ENCODE data around the gene COL4A2.

The COL4A2 gene

GRCh38 chr13:110379358-110379757 is 72.3 kb downstream of the COL4A2 start:
- TF ChIP-seq CTCF (IDR thresholded peaks at IDR 0.05), result no peak

GRCh38 chr13:110379905-110380341 is 72.8 kb downstream of the COL4A2 start:
- TF ChIP-seq CTCF (IDR thresholded peaks at IDR 0.05), result no peak

GRCh38 chr13:110380359-110381028 is 73.4 kb downstream of the COL4A2 start:
- TF ChIP-seq CTCF (IDR thresholded peaks at IDR 0.05), result no peak

- TF ChIP-seq CTCF (IDR thresholded peaks at IDR 0.05), result no peak
Observed at GRCh38 chr13:110381029-110381360, 73.9 kb downstream of the COL4A2 start.

GRCh38 chr13:110382229-110382628 is 75.1 kb downstream of the COL4A2 start:
- TF ChIP-seq CTCF (IDR thresholded peaks at IDR 0.05), result no peak

- TF ChIP-seq CTCF (IDR thresholded peaks at IDR 0.05), result no peak
Observed at GRCh38 chr13:110382830-110383229, 75.7 kb downstream of the COL4A2 start.

- TF ChIP-seq CTCF (IDR thresholded peaks at IDR 0.05), result no peak
Observed at GRCh38 chr13:110387451-110388107, 80.5 kb downstream of the COL4A2 start.
